Left ventricle myocardium inferior (tissue), 1 donor: ENCODE measurements around the gene SEZ6L. TPM values are rescaled to one million over a fixed set of nuclear protein-coding genes. Genes with fewer than 3 reads are reported as not detected.

ENCODE experiments used
- DNase-seq: peaks from one replicate; pipeline ENCODE4 v3.0.0-alpha.2; 2020
- H3K27ac ChIP-seq: fragments of 200-600 bp; replicated peaks from 2 replicates; pipeline ENCODE4 v1.8.0; 2021
- H3K27me3 ChIP-seq: fragments of 200-600 bp; 2 replicates; pipeline ENCODE4 v1.8.0; 2021; ENCODE audit warnings: low read depth
- H3K36me3 ChIP-seq: fragments of 200-600 bp; 2 replicates; pipeline ENCODE4 v1.8.0; 2021
- H3K4me1 ChIP-seq: fragments of 200-600 bp; 2 replicates; pipeline ENCODE4 v1.8.0; 2021
- H3K4me3 ChIP-seq: fragments of 200-600 bp; 2 replicates; pipeline ENCODE4 v1.8.0; 2021; ENCODE audit warnings: mild to moderate bottlenecking, moderate library complexity
- H3K9me3 ChIP-seq: fragments of 200-600 bp; replicated peaks from 2 replicates; pipeline ENCODE4 v1.8.0; 2021
- intact Hi-C: fragments of 100-400 bp; cut with micrococcal nuclease; formaldehyde crosslinking; loops from one replicate; pipeline ENCODE4 v1.11.0; 2022
- total RNA-seq: library from RNA; stranded (reverse); fragmentation: NEBNext Ultra II Directional; extraction: Animal tissue kit (Norgen Biotek cat#: 25700); gene quantifications from one replicate; pipeline ENCODE4 v1.2.1, GENCODE V29; 2021
- TF ChIP-seq, protein P1 (sequence below): fragments of 200-600 bp; IDR thresholded peaks from 2 replicates; pipeline ENCODE4 v1.8.0; 2021; ENCODE audit warnings: antibody characterized with exemption, mild to moderate bottlenecking, borderline replicate concordance
- donor health status: DM: no; HTN: yes; CAD: no; lungs with severe emphysema.

The SEZ6L gene
- total RNA-seq, 1 donor from 2014 or later = 0.16 TPM

DNA sequence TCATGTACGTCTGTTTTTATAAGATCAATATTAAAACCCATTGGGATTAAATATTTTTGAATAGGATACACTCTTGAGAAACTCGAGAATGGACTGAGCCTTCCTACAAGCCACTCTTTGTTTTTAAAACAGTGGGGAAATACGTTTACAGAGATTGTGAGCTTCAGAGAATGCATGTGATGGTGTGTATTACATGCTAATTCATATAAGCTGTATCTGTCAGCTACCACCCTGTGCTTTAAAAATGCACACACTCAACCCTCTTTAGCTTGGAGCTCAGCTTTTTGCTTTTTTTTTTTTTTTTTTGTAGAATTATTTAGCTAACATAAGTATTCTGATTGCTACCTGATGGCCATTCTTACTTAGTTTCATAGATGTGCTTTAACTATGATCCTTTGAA, 213.5 kb downstream of the SEZ6L start:
- Histone ChIP-seq H3K27me3 (peaks cover 93% of the 10 kb centered on the region), H3K4me3 (no peak overlapping the region), H3K36me3 (no peaks in the 10 kb centered on the region), H3K9me3 (peaks cover 7% of the 10 kb centered on the region), H3K4me1 (no peaks in the 10 kb centered on the region), H3K27ac (no peak overlapping the region)
- no peak for DNase-seq
- TF ChIP-seq, protein P1, sequence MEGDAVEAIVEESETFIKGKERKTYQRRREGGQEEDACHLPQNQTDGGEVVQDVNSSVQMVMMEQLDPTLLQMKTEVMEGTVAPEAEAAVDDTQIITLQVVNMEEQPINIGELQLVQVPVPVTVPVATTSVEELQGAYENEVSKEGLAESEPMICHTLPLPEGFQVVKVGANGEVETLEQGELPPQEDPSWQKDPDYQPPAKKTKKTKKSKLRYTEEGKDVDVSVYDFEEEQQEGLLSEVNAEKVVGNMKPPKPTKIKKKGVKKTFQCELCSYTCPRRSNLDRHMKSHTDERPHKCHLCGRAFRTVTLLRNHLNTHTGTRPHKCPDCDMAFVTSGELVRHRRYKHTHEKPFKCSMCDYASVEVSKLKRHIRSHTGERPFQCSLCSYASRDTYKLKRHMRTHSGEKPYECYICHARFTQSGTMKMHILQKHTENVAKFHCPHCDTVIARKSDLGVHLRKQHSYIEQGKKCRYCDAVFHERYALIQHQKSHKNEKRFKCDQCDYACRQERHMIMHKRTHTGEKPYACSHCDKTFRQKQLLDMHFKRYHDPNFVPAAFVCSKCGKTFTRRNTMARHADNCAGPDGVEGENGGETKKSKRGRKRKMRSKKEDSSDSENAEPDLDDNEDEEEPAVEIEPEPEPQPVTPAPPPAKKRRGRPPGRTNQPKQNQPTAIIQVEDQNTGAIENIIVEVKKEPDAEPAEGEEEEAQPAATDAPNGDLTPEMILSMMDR = no peak
- intact Hi-C loops = no loop called here

DNA sequence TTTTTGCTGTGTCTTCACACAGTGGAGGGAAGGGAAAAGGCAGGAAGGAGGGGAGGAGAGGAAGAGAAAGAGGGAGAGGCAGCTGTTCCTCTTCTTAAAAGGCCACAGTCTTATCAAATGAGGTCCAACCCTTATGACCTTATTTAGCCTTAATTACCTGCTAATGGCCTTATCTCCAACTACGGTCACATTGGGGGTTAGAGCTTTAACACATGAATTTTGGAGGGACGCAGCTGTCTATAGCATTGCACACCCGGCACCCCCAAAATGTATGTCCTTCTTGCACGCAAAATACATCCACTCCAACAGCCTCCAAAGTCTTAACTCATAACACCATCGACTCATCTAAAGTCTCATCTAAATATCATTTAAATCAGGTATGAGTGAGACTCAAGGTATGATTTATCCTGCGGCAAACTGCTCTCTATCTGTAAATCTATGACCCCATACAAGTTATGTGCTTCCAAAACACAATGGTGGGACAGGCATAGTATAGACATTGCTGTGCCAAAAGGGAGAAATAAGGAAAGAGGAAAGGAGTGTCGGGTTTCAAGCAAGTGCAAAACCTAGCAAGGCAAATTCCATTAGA, 214.8 kb downstream of the SEZ6L start:
- TF ChIP-seq, protein P1 = no peak
- Histone ChIP-seq H3K27ac (no peak overlapping the region), H3K9me3 (peaks cover 3% of the 10 kb centered on the region), H3K36me3 (no peaks in the 10 kb centered on the region), H3K27me3 (peaks cover 93% of the 10 kb centered on the region), H3K4me1 (no peaks in the 10 kb centered on the region), H3K4me3 (no peak overlapping the region)
- intact Hi-C loops = no loop called here
- no peak for DNase-seq

DNA sequence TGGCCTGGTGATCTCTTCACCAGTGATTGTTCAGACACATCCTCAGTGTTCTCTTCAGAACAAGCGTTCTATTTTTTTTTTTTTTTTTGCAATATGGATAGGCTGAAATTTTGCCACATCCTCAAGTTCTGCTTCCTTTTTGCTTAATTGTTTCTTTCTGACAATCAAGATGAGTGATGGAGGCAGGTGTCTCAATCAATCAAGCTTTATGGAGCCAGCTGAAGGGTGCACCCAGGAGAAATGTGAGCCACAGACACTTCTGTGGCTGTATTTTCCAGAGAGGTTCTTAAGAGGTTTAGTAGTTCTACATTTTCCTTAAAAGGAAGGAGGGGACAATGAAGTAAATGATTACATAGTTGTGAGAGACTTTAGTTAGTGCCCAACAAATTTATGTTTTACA, 215.9 kb downstream of the SEZ6L start:
- Histone ChIP-seq H3K36me3 (no peaks in the 10 kb centered on the region), H3K9me3 (no peaks in the 10 kb centered on the region), H3K4me1 (no peaks in the 10 kb centered on the region), H3K27ac (no peak overlapping the region), H3K4me3 (no peak overlapping the region), H3K27me3 (peaks cover 87% of the 10 kb centered on the region)
- intact Hi-C loops = no loop called here
- TF ChIP-seq, protein P1 = no peak
- no peak for DNase-seq

DNA sequence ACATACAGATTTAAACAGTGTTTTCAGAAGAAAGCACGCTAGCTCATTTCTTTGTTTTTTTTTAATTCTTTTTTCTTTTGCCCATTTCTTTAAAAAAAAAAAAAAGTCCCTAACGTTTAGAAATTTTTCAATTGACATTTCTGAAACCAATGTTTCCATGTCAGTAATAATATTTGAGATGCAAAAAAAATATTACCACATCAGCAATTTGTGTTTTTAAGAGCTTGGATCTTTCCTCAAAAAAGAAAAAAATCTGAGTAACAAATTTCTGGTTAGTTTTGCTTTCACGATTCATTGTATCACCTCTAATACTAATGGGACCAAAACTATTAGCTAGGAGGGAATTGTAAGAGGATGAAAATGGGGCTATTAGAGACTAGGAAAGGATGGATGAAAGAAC, 219.9 kb downstream of the SEZ6L start:
- Histone ChIP-seq H3K4me1 (no peaks in the 10 kb centered on the region), H3K36me3 (no peaks in the 10 kb centered on the region), H3K27me3 (peaks cover 73% of the 10 kb centered on the region), H3K4me3 (no peak overlapping the region), H3K27ac (no peak overlapping the region), H3K9me3 (no peaks in the 10 kb centered on the region)
- intact Hi-C loops = no loop called here
- TF ChIP-seq, protein P1 = no peak
- DNase-seq = no peak

DNA sequence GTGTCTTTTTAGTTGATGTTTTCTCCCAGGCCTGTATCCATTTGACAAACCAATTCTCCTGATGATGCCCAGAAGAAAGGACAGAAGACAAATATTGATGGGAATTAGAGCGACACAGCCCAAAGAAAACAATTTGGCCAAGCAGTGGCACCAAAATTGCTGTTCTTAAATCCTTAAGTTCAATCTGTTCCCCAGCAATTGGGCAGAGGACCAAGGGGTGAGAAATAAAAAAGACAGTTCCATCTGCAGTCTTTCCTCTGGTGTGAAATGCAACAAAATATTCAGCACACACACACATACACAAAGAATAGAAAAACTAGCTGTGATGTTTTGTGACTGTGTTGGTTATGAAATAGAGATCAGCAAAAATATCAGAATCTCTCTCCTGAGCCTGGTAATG, 221.8 kb downstream of the SEZ6L start:
- no peak overlapping the region for H3K4me3 ChIP-seq
- no peak for DNase-seq
- intact Hi-C loops = no loop called here
- H3K36me3 ChIP-seq = no peaks in the 10 kb centered on the region
- H3K27ac ChIP-seq = no peak overlapping the region
- H3K27me3 ChIP-seq = peaks cover 67% of the 10 kb centered on the region
- H3K4me1 ChIP-seq = no peaks in the 10 kb centered on the region
- TF ChIP-seq, protein P1 = no peak
- no peaks in the 10 kb centered on the region for H3K9me3 ChIP-seq

DNA sequence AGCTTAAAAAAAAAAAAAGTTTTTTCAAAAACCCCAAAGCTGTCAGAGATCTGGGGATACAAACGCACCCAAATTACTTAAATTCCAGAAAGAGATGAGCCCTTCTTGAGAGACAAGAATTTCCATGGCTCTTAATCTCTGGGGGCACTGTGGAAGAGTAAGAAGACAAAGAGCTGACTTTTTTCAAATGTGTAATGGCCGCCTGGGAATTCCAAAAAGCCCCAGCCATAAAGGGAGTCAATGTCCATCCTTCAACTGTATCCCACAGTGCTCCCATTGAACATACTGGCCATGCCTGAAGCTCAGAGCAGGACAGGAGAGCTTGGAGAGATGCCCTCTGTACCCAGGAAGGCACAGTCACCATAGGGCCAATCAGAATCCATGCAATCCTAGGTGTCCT, 222.4 kb downstream of the SEZ6L start:
- Histone ChIP-seq H3K4me3 (no peak overlapping the region), H3K27me3 (peaks cover 63% of the 10 kb centered on the region), H3K27ac (no peak overlapping the region), H3K9me3 (no peaks in the 10 kb centered on the region), H3K36me3 (no peaks in the 10 kb centered on the region), H3K4me1 (no peaks in the 10 kb centered on the region)
- TF ChIP-seq, protein P1 = no peak
- DNase-seq = no peak
- intact Hi-C loops = no loop called here
